OCI-M1 (cell line): Measurements from ENCODE around the gene SEMA4F.
A peak's percentile ranks its signal among the peaks of the same experiment; 100 is the strongest.

Source experiments
- DNase-seq: peaks from one replicate; lab custom pipeline; 2025; lab: John Stamatoyannopoulos, UW

The SEMA4F gene

GRCh38 chr2:74707837-74708236, 53.8 kb downstream of the SEMA4F start:
- DNase-seq, result no peak

GRCh38 chr2:74708296-74708695, 54.2 kb downstream of the SEMA4F start:
- DNase-seq, result no peak

GRCh38 chr2:74708883-74709282, 54.8 kb downstream of the SEMA4F start:
- DNase-seq, result peak; percentile 18

- DNase-seq, result no peak
These were observed 58.4 kb downstream of the SEMA4F start for GRCh38 chr2:74712223-74713053.

- DNase-seq, result no peak
These were observed 60.6 kb downstream of the SEMA4F start for GRCh38 chr2:74714691-74715080.

GRCh38 chr2:74715081-74715791, 61.2 kb downstream of the SEMA4F start:
- peak; percentile 84 for DNase-seq

GRCh38 chr2:74715880-74716279, 61.8 kb downstream of the SEMA4F start:
- DNase-seq, result no peak

- DNase-seq, result no peak
These were observed 65.0 kb downstream of the SEMA4F start for GRCh38 chr2:74719066-74719465.

GRCh38 chr2:74721316-74721715, 67.3 kb downstream of the SEMA4F start:
- no peak for DNase-seq

- DNase-seq, result no peak
These were observed 70.4 kb downstream of the SEMA4F start for GRCh38 chr2:74724496-74724895.

- DNase-seq, result no peak
These were observed 71.2 kb downstream of the SEMA4F start for GRCh38 chr2:74725287-74725686.

- DNase-seq, result no peak
These were observed 74.8 kb downstream of the SEMA4F start for GRCh38 chr2:74728842-74729241.

- DNase-seq, result no peak
These were observed 76.5 kb downstream of the SEMA4F start for GRCh38 chr2:74730530-74730929.
